ENCODE data around the gene NUP88.

Gene NUP88

DNA sequence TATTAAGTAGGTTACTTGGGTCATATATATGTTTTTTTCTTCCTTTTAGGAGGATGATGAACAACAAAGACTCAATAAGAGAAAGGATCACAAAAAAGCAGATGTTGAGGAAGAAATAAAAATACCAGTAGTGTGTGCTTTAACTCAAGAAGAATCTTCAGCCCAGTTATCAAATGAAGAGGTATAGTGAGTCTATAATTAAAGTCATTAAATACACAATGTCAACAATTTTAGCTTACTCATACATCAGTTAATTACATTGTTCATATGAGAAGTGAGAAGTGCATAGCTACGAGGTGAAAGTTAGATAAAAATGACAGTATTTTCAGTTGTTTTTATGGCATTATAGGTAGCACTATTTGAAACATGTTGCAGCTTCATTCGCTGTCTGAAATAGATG is 65.2 kb downstream of the NUP88 start:
- no peak for DNase-seq

DNA sequence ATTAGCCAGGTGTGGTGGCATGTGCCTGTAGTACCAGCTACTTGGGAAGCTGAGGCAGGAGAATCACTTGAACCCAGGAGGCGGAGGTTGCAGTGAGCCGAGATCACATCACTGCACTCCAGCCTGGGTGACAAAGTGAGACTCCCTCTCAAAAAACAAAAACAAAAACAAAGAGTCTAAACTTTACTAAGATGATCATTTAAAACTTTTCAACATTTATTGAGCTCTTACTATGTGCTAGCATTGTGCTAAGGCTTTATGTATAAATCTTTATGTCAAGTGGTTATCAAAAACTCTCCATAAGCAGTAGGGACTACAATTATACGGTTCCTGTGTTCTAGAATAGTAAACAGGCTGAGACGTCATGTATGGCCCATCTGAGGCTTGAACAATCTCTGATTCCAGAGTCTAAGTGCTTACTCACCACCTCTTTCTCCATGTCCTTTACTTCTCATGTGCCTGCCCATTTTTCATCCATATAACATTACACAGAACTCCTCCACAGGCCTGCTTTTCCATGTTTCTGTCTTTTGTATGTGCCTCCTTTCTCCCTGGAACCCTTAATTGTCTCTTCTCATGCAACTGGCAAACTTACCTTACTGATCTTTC is 66.7 kb downstream of the NUP88 start:
- no peak for DNase-seq

DNA sequence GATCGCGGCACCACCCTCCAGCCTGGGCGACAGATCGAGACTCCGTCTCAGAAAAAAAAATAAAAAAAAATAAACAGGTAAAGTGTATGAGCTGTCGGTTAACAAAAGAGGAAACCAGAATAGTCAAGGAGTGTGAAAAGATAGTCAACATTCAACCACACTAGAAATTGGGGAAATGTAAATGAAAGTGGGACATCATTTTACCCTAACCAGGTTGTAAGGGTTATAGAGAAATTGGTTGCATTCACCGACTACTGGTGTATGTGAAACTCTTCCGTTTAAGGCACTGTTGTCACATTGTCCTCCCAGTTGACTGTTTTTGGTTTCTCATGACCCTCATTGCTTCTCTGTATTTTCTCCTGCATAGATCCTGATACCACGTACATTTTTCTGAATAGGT is 74.5 kb downstream of the NUP88 start:
- no peak for DNase-seq
